HPDE6-E6E7 (cell line): ENCODE results near the gene ARHGAP24.
"Not testable (repeated sequence)": the region's sequence is repeated elsewhere in the genome, so short reads cannot be mapped to it uniquely, and the experiment has no call there.

Experiments used
- DNase-seq: peaks from one replicate; pipeline ENCODE4 v3.0.0; 2011; ENCODE audit warnings: missing footprints; ENCODE audit errors: extremely low spot score

ARHGAP24 gene

DNA sequence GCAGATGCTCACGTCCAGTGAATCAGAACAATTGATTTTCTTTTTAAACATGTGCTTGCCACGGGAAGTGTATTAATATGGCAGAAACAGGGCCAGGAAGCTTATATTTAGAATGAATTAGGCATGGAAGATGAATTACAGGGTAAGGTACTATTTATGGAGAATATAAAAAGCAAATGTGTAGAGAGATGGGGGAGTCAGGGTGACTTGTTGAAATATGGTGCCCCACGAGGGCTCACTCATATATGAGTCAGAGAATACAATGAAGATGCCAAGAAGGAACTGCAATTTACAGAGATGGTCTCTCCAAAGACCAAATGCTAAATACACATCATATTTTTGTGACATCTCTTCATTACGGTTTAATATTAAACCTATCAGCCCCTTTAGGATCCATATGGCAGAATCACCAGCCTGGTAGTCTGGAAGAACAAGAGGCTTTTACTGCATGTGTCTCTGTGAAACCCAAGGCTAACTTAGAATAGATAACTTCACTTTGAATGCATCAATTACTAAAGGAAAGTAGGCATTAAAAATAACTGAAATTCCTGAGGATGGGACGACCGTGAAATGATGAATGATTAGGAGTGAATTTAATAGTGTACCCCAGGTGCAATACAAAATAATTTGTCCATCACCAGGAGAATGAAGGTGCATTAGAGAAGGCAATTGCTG, 385.3 kb downstream of the ARHGAP24 start:
- DNase-seq = no peak

- no peak for DNase-seq
These were observed 386.3 kb downstream of the ARHGAP24 start for GRCh38 chr4:85861064-85861765.

GRCh38 chr4:85862896-85863295, 387.9 kb downstream of the ARHGAP24 start:
- DNase-seq = no peak

- no peak for DNase-seq
These were observed 389.6 kb downstream of the ARHGAP24 start for GRCh38 chr4:85864259-85865205.

DNA sequence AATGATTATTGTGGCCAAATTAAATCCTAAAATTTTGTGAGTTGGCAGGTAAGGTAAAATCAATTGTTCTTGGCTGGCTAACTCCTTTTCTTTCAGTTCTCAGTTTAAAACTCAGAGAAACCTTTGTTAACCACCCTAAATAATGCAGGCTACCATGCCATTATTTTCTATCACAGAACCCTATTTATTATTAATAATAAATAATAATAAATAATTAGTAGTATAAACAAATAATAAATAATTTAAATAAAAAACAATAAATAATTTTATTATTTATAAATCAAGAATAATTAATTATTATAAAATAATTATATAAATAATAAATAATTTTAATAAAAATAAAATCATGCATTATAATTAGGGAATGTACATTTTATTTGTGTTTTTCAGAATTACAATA, 390.3 kb downstream of the ARHGAP24 start:
- no peak for DNase-seq

DNA sequence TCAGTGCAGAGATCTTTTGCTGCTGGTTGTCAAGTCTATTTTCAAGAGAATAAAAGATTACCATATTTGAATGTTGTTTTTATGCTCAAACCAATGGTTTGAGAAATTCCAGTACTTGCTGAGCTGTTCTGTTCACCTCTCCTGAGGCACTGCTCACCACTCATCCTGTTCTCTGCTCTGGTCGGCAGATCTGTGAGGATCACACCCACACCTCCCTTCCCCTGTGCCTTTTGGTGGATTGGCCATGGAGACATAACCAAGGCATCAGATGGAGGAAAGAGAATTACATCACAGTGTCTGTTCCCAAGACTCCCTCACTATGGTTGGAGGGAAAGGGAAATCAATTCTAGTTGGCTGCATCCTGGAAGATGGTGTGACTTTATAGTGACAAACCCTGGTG, 391.6 kb downstream of the ARHGAP24 start:
- no peak for DNase-seq

- no peak for DNase-seq
These were observed 392.3 kb downstream of the ARHGAP24 start for GRCh38 chr4:85867271-85867670.

DNA sequence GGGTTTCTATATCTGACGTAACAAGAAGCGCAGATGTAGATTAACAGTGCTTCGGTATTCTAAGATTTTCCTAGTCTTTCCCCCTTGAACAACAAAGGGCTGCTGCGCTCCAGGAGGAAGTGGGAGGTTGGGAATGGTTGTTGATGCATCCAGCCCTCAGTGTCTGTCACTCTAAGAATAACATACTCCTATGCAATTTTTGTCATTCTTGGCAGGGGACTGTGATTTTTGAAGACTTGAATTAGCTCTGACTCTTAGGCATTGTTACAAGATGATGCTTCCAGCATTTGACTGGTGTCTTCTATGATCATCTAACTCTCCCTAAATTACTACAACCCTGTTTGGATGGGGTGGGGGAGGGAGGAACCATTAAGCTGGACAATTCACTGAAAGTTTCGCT, 394.2 kb downstream of the ARHGAP24 start:
- DNase-seq = no peak

GRCh38 chr4:85870298-85871083, 395.5 kb downstream of the ARHGAP24 start:
- no peak for DNase-seq

- DNase-seq = no peak
These were observed 398.6 kb downstream of the ARHGAP24 start for GRCh38 chr4:85873566-85873965.

DNA sequence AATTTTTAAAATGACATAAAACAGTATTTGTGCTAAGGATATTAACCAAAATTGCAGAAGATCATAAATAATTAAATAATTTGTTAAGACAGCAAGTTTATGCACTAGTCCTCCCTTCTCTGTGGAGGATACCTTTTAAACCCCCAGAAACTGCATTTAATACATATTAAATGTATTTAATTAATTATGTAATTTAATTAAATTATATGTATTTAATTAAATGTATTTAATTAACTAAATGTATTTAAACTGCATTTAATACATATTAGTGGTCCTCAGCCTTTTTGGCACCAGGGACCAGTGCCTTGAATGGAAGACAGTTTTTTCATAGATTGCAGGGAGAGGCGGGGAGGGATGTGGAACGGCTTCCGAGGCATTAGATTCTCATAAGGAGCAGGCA, 404.6 kb downstream of the ARHGAP24 start:
- DNase-seq = no peak

GRCh38 chr4:85883180-85883579, 408.2 kb downstream of the ARHGAP24 start:
- no peak for DNase-seq

DNA sequence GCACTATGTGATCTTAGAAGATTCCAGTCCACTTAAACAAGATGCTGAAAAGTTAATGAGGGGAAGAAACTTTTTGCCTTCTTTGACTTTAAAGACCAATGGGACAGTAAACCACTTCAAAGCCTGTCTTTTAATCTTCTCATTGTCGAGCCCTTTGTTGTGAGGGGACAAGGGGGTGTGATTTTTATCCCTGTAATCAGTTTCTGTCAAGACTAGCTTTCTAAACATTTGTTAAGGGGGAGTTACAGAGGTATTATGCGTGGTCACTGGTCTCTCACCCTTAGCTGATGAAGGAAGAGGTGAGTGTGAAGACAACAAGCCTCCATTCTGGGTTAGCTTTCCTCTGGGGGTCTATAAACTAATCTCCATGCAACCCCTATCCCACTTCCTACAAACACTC, 409.3 kb downstream of the ARHGAP24 start:
- no peak for DNase-seq

DNA sequence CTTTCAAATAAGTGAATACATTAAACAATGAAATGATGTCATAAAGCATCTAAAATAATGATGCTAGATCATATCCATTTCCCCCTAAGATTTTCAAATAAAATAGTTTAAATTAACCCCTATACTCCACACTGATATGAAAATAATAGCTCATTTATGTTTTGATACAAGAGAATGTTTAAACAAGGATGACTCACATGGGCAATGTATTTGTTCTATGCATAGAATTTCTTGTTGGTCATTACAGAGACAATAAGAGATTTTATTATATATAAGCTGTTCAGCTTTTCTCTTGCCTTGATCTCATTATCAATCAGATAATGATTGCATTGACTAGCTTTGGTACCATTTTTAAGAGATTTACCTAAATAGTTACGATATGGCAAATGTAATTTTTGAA, 411.7 kb downstream of the ARHGAP24 start:
- DNase-seq = no peak

GRCh38 chr4:85889314-85889713, 414.4 kb downstream of the ARHGAP24 start:
- no peak for DNase-seq

- no peak for DNase-seq
These were observed 420.8 kb downstream of the ARHGAP24 start for GRCh38 chr4:85895755-85896154.

DNA sequence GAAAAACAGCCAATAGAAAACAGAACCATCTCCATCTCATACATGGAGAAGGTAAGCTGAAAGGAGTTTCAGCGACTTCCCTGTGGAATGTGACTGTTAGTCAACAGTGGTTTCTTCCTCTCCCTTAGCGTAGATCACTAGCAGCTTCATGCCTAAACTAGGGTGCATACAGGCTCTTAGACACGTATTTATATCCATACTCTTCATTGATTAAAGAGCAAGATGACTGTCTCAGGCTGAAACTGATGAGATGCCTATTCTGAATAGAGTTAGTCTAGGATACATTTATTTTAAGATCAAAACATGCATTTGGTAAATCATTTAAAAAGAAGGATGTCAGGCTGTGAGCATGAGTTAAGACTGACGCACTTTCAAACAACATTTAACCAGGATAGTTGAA, 423.3 kb downstream of the ARHGAP24 start:
- no peak for DNase-seq

- no peak for DNase-seq
These were observed 426.6 kb downstream of the ARHGAP24 start for GRCh38 chr4:85901500-85901899.

GRCh38 chr4:85902647-85903046, 427.7 kb downstream of the ARHGAP24 start:
- DNase-seq = not testable (repeated sequence)

GRCh38 chr4:85905761-85906160, 430.8 kb downstream of the ARHGAP24 start:
- DNase-seq = no peak

DNA sequence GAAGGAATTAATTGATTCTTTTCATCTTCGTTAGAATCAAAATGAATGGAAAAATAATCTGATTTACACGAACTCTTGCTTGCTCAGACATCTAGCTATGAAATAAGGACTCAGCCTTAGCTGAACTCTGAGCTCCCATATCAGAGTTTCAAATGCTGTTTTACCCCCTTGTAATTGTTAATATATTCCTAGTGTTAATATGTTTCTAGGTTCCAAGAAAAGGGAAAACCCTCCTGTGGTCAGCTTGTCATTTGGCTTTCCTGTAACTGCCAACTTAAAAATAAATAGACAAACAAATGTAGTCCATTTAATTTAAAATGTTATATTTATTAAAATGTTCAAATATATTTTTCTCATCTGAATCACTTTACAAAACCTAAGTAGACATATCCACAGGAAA, 432.1 kb downstream of the ARHGAP24 start:
- no peak for DNase-seq

DNA sequence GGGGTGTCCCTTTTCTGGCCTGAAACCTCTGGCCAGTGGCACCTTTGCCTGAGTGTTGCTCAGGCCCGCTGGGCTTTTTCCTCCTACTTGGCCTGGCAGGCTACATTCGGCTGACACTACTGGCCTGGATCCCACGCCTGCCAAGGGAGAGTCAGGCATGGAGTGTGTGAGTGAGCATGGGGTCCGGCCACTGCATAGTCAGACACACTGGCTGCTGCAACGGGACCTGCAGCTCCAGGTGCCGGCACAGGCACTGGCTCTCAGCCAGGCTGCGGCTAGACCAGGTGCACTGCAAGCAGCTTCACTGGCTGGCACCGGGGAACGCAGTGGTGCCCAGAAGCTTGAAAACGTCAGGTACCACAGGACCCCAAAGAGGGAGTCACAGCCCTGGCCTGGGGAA, 434.9 kb downstream of the ARHGAP24 start:
- DNase-seq = no peak
